GM04503 (cell line): ENCODE measurements around the gene PIF1.
"Not testable (repeated sequence)": the region's sequence is repeated elsewhere in the genome, so short reads cannot be mapped to it uniquely, and the experiment has no call there.

Experiments used
- DNase-seq: peaks from one replicate; pipeline ENCODE4 v3.0.0-alpha.2; 2012; ENCODE audit warnings: low read depth

Gene PIF1

GRCh38 chr15:64810497-64811326, 14.7 kb downstream of the PIF1 start:
- DNase-seq = no peak

- DNase-seq = peak; percentile 25
Observed at GRCh38 chr15:64809649-64810496, 15.6 kb downstream of the PIF1 start.

- DNase-seq = no peak
Observed at GRCh38 chr15:64808785-64809453, 16.5 kb downstream of the PIF1 start.

- no peak for DNase-seq
Observed at GRCh38 chr15:64807751-64808222, 17.7 kb downstream of the PIF1 start.

GRCh38 chr15:64807051-64807749, 18.2 kb downstream of the PIF1 start:
- DNase-seq = no peak

- DNase-seq = no peak
Observed at GRCh38 chr15:64806509-64806908, 18.9 kb downstream of the PIF1 start.

- no peak for DNase-seq
Observed at GRCh38 chr15:64804619-64805018, 20.8 kb downstream of the PIF1 start.

- no peak for DNase-seq
Observed at GRCh38 chr15:64803526-64803925, 21.9 kb downstream of the PIF1 start.

GRCh38 chr15:64800476-64800875, 25.0 kb downstream of the PIF1 start:
- no peak for DNase-seq

GRCh38 chr15:64798905-64799304, 26.5 kb downstream of the PIF1 start:
- not testable (repeated sequence) for DNase-seq

GRCh38 chr15:64795921-64796320, 29.5 kb downstream of the PIF1 start:
- not testable (repeated sequence) for DNase-seq

- not testable (repeated sequence) for DNase-seq
Observed at GRCh38 chr15:64795299-64795698, 30.1 kb downstream of the PIF1 start.

GRCh38 chr15:64792282-64792681, 33.2 kb downstream of the PIF1 start:
- DNase-seq = no peak

GRCh38 chr15:64791401-64791800, 34.0 kb downstream of the PIF1 start:
- DNase-seq = no peak

- DNase-seq = no peak
Observed at GRCh38 chr15:64783796-64784195, 41.7 kb downstream of the PIF1 start.

GRCh38 chr15:64782751-64783150, 42.7 kb downstream of the PIF1 start:
- DNase-seq = no peak

- no peak for DNase-seq
Observed at GRCh38 chr15:64781299-64781698, 44.1 kb downstream of the PIF1 start.

GRCh38 chr15:64780600-64781156, 44.8 kb downstream of the PIF1 start:
- DNase-seq = no peak

- DNase-seq = no peak
Observed at GRCh38 chr15:64779630-64780029, 45.8 kb downstream of the PIF1 start.

GRCh38 chr15:64779024-64779423, 46.4 kb downstream of the PIF1 start:
- DNase-seq = no peak

- no peak for DNase-seq
Observed at GRCh38 chr15:64776402-64776786, 49.1 kb downstream of the PIF1 start.
